Measurements from ENCODE around the gene ABCD4.
A peak's percentile ranks its signal among the peaks of the same experiment; 100 is the strongest.
"Not testable (repeated sequence)": the region's sequence is repeated elsewhere in the genome, so short reads cannot be mapped to it uniquely, and the experiment has no call there.

ABCD4 gene

GRCh38 chr14:74302634-74303569 lies at the start of gene ABCD4:
TSS of gene ABCD4 (minus strand) at chr14:74302934. CDS start at chr14:74302912, 22 bp downstream.
- DNase-seq (ENCODE audit: low spot score), result peak; percentile 90

GRCh38 chr14:74350928-74351323 lies 48.2 kb upstream of the ABCD4 start:
- DNase-seq (ENCODE audit: low spot score), result no peak

GRCh38 chr14:74350211-74350927 lies 47.6 kb upstream of the ABCD4 start:
- DNase-seq (ENCODE audit: low spot score), result no peak

- DNase-seq (ENCODE audit: low spot score), result no peak
Observed at GRCh38 chr14:74349757-74350156, 47.0 kb upstream of the ABCD4 start.

GRCh38 chr14:74348735-74349463 lies 46.2 kb upstream of the ABCD4 start:
- no peak for DNase-seq (ENCODE audit: low spot score)

GRCh38 chr14:74348241-74348734 lies 45.6 kb upstream of the ABCD4 start, which contains the start of gene VRTN:
TSS of gene VRTN (plus strand) at chr14:74348471. CDS start at chr14:74356784, 8,313 bp downstream.
- no peak for DNase-seq (ENCODE audit: low spot score)

- DNase-seq (ENCODE audit: low spot score), result no peak
Observed at GRCh38 chr14:74347795-74348100, 45.0 kb upstream of the ABCD4 start.

GRCh38 chr14:74347097-74347794 lies 44.5 kb upstream of the ABCD4 start:
- DNase-seq (ENCODE audit: low spot score), result no peak

- no peak for DNase-seq (ENCODE audit: low spot score)
Observed at GRCh38 chr14:74346341-74346740, 43.6 kb upstream of the ABCD4 start.

GRCh38 chr14:74333909-74334308 lies 31.2 kb upstream of the ABCD4 start:
- no peak for DNase-seq (ENCODE audit: low spot score)

- not testable (repeated sequence) for DNase-seq (ENCODE audit: low spot score)
Observed at GRCh38 chr14:74329950-74330552, 27.3 kb upstream of the ABCD4 start.

GRCh38 chr14:74326369-74327152 lies 23.8 kb upstream of the ABCD4 start:
- DNase-seq (ENCODE audit: low spot score), result no peak

GRCh38 chr14:74325446-74325845 lies 22.7 kb upstream of the ABCD4 start:
- no peak for DNase-seq (ENCODE audit: low spot score)

- DNase-seq (ENCODE audit: low spot score), result no peak
Observed at GRCh38 chr14:74324931-74325361, 22.2 kb upstream of the ABCD4 start.

- no peak for DNase-seq (ENCODE audit: low spot score)
Observed at GRCh38 chr14:74314576-74314975, 11.8 kb upstream of the ABCD4 start.

GRCh38 chr14:74313601-74314000 lies 10.9 kb upstream of the ABCD4 start:
- no peak for DNase-seq (ENCODE audit: low spot score)

- DNase-seq (ENCODE audit: low spot score), result no peak
Observed at GRCh38 chr14:74312161-74312560, 9.4 kb upstream of the ABCD4 start.

- DNase-seq (ENCODE audit: low spot score), result no peak
Observed at GRCh38 chr14:74309125-74310022, 6.6 kb upstream of the ABCD4 start.

GRCh38 chr14:74308695-74309094 lies 6.0 kb upstream of the ABCD4 start:
- no peak for DNase-seq (ENCODE audit: low spot score)
